LNCAP (cell line): ENCODE data around the gene ELMO1.

Experiments used
- CTCF ChIP-seq: fragments of 450-650 bp; IDR thresholded peaks from 2 replicates; pipeline ENCODE4 v1.5.1; 2017; ENCODE audit warnings: mild to moderate bottlenecking

The ELMO1 gene

GRCh38 chr7:37323966-37324365 is 124.7 kb downstream of the ELMO1 start:
- no peak for TF ChIP-seq CTCF

- TF ChIP-seq CTCF, result no peak
Measured at GRCh38 chr7:37322831-37323230, 125.8 kb downstream of the ELMO1 start.

GRCh38 chr7:37320848-37321468 is 127.7 kb downstream of the ELMO1 start:
- no peak for TF ChIP-seq CTCF

- TF ChIP-seq CTCF, result no peak
Measured at GRCh38 chr7:37320140-37320847, 128.4 kb downstream of the ELMO1 start.

- TF ChIP-seq CTCF, result no peak
Measured at GRCh38 chr7:37318541-37318940, 130.1 kb downstream of the ELMO1 start.

GRCh38 chr7:37315772-37316715 is 132.6 kb downstream of the ELMO1 start:
- no peak for TF ChIP-seq CTCF

- TF ChIP-seq CTCF, result no peak
Measured at GRCh38 chr7:37312608-37313007, 136.1 kb downstream of the ELMO1 start.
